GM18519 (cell line): ENCODE data around the gene ORAI3.
"Not testable (repeated sequence)": the region's sequence is repeated elsewhere in the genome, so short reads cannot be mapped to it uniquely, and the experiment has no call there.

ENCODE experiments used
- ATAC-seq: cut with Tn5 transposase; IDR thresholded peaks from one replicate; pipeline ENCODE4 v1.9.1; 2021; ENCODE audit warnings: mild to moderate bottlenecking, moderate library complexity; ENCODE audit not compliant: unreplicated experiment, low FRiP score

Gene ORAI3

GRCh38 chr16:30923554-30924075, 25.3 kb upstream of the ORAI3 start, which contains the start of gene FBXL19:
Gene FBXL19 (plus strand): TSS chr16:30923572. CDS start chr16:30925755, 2,183 bp downstream.
- no peak for ATAC-seq

DNA sequence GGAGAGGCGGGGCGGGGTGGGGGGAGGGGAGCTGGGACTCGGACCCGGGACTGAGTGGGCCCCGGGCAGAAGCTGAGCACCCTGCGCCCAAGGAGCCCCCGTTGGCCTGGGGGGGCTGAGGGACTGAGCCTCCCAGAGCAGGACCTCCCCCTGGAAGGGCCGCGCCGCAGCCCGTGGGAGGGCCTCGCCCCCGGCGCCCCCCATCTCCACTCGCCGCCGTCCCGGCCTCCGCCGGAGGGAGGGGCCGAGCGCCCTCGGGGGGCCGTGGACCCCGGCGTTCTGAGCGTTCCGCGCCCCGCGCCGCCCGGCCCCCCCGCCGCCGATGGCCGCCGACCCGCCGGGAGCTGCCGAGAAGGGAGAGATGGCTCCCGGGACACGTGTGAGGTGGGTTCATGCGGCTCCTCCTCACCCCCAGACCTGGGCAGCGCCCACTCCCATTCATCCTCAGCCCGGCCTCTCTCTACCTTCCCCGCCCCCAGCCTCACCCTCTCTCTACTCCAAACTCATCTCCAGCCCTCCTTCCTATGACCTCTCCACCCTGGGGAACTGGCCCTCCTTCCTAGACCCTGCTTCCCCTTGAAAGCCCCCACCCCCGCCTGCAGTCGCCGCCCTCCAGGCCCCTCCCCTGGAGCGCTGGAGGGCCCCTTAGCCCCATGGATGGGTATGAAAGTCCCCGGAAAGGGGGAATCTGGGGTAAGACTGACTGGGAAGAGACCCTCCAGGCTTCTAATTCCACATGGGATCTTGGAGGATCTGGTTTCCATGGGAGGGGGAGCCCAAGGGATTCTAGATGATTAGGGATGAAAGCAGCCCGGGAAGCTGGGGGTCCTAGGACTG, 24.6 kb upstream of the ORAI3 start:
- ATAC-seq = no peak

DNA sequence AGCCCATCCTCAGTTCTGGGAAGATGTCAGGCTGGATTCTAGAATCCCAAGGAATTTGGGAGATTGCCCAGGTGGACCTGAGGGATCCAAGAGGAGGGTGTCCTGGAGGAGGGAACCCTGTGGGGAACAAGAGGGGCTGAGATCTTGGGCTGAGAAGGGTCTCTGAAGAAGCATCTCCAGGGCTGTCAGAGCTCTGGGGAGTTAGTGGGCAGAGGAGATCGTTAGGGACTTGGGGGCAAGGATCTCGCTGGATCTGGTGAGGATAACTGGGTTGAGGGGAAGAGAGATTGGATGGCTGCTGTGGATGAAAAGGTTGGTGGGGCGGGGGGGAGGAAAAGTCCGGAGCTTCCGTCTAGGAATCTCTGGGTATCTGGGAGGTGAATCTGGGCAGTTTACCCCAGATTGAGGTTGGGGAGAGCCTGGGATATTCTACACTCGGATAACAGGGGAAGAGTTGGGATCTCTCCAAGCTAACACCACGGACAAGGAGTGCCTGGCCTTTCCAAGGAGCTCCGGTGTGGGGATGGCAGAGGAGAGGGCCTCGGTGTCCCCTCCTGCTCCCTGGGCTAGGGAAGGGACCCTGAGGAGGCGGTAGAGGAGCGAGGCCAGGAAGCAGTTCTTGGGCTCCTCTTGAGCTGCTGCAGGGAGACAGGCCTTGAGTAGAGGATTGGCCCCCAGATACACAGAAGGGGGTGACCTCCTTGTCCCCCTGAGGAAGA, 23.8 kb upstream of the ORAI3 start:
- no peak for ATAC-seq

DNA sequence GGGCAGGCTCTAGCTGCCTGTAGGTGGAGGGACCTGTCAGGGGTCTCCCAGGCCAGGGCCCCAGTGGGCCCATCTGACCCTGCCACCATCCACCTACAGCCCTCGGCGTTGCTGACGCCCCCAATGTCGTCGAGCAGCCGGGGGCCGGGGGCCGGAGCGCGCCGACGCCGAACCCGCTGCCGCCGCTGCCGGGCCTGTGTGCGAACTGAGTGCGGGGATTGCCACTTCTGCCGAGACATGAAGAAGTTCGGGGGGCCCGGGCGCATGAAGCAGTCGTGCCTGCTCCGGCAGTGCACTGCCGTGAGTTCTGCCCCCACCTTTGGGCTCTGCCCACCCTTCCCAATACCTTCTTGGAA, 23.3 kb upstream of the ORAI3 start:
- ATAC-seq = no peak

GRCh38 chr16:30925995-30926811, 22.7 kb upstream of the ORAI3 start:
- no peak for ATAC-seq

DNA sequence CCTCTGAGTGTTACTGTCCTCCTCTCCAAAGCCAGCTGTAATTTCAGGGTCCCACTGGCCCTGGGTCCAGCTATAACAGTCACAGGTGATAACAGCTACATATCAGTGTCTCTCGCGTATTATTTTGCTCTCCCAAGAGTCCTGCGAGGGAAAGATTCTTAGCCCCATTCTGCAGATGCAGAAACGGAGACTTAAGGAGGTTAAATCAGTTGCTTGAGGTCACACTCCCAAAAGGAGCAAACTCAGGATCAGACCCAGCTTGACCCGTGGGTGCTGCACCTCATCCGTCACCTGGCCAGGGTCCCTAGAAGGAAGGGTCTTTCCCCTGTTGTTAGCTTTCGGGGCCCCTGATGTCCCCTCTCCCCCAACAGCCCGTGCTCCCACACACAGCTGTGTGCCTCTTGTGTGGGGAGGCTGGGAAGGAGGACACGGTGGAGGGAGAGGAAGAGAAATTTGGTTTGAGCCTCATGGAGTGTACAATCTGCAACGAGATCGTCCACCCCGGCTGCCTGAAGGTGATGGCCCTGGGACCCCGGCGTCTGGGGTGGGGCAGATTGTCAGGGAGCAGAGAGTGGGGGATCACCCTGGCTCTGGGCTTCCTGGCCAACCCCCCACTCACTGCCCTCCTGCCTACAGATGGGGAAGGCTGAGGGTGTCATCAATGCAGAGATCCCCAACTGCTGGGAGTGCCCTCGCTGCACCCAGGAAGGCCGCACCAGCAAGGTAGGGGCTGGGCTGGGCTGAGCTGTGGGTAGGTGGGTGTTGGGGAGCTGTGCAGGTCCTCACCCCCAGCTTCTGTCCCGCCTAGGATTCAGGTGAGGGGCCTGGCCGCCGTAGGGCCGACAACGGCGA, 21.7 kb upstream of the ORAI3 start:
- no peak for ATAC-seq

DNA sequence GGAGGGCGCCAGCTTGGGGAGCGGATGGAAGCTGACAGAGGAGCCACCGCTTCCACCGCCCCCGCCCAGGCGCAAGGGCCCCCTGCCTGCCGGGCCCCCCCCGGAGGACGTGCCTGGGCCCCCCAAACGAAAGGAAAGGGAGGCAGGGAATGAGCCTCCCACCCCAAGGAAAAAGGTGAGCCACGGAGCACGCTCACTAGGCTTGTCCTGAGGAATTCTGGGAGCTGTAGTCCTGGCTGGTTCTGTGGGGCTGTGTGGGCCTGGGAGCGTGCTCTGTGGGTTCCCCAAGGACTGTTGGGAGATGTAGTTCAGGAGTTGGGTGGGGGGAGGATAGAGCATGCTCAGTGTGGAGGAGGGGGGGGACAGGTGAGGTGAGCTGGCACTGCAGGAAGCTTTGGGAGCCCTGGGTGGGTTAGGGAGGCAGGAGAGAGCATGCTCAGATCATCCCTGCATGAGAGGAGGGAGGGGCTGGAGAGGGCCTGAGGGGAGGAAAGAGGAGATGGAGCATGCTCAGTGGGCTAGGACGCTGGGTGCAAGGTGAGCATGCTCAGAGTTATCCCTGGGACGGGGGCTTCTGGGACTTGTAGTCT, 21.0 kb upstream of the ORAI3 start:
- ATAC-seq = no peak

GRCh38 chr16:30928390-30928789, 20.5 kb upstream of the ORAI3 start:
- no peak for ATAC-seq

DNA sequence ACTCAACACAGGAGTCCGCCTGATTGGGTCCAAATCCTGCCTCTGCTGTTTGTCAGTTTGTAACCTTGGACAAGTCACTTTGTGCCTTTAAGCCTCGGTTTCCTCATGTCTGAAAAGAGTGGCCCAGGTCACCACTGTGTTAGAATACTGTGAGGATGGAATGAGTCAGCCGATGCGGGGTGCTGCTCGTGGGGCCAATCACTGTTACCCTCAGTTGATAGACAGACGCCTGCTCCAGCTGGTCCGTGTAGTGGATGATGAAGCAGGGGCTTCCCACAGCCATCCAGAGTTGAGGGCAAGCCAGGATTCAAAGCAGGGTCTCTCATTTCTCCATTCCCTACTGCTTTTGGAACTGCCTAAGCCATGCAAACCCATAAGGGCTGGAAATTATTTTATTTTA, 19.7 kb upstream of the ORAI3 start:
- no peak for ATAC-seq

GRCh38 chr16:30930160-30930571, 18.7 kb upstream of the ORAI3 start:
- no peak for ATAC-seq

GRCh38 chr16:30931068-30931650, 17.7 kb upstream of the ORAI3 start:
- no peak for ATAC-seq

- ATAC-seq = no peak
Observed at GRCh38 chr16:30934827-30935557, 13.9 kb upstream of the ORAI3 start.

- no peak for ATAC-seq
Observed at GRCh38 chr16:30937692-30938091, 11.2 kb upstream of the ORAI3 start.

DNA sequence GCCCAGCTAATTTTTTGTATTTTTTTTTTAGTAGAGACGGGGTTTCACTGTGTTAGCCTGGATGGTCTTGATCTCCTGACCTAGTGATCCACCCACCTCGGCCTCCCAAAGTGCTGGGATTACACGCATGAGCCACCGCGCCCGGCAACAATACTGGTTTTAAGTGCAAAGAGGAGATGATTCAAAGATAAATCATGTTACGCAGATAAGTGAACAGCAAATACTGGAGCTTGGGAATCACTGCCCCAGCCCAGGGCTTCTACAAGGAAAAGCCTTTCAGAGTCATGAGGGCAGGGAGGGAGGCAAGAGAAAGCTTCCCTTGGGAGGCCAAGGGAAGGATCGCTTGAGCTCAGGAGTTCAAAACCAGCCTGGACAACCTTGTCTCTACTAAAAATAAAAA, 9.3 kb upstream of the ORAI3 start:
- ATAC-seq = not testable (repeated sequence)

DNA sequence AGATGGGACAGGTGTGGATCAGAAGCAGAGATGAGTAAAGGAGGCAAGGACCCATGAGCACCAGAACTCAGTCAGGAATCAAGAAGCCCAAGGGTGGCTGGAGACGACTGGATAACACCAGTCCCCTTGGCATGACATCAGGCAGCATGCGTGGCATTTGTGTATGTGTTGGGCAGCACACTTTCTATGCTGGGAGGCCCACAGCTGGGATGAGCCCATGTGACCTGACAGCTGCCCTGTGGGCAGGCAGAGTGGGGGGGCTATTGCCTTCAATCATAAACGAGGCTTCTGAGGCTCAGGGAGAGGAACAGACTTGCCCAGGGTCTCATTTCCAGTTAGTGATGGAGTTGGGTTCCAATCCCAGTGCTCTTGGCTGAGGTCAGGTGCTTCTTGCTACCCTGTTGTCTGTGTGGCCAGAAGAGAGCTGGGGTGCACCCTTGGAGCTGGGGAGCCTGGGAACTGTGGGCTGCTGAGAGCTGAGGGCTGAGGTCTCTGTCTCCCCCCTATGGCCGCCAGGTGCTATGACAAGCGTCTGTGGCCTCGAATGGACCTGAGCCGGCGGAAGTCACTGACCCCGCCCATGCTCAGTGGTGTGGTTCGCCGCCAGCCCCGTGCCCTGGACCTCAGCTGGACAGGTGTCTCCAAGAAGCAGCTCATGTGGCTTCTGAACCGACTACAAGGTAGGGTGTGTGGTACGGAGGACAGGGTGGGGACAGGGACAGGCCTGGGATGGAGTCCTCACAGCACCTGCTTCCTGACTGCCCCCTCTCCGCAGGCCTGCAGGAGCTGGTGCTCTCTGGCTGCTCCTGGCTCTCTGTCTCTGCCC, 7.1 kb upstream of the ORAI3 start:
- peak; percentile 56 for ATAC-seq

- no peak for ATAC-seq
Observed at GRCh38 chr16:30942426-30942806, 6.5 kb upstream of the ORAI3 start.

- ATAC-seq = no peak
Observed at GRCh38 chr16:30944352-30944751, 4.5 kb upstream of the ORAI3 start.
